ENCODE measurements around the gene FDX2.
A peak's percentile ranks its signal among the peaks of the same experiment; 100 is the strongest.

The FDX2 gene

DNA sequence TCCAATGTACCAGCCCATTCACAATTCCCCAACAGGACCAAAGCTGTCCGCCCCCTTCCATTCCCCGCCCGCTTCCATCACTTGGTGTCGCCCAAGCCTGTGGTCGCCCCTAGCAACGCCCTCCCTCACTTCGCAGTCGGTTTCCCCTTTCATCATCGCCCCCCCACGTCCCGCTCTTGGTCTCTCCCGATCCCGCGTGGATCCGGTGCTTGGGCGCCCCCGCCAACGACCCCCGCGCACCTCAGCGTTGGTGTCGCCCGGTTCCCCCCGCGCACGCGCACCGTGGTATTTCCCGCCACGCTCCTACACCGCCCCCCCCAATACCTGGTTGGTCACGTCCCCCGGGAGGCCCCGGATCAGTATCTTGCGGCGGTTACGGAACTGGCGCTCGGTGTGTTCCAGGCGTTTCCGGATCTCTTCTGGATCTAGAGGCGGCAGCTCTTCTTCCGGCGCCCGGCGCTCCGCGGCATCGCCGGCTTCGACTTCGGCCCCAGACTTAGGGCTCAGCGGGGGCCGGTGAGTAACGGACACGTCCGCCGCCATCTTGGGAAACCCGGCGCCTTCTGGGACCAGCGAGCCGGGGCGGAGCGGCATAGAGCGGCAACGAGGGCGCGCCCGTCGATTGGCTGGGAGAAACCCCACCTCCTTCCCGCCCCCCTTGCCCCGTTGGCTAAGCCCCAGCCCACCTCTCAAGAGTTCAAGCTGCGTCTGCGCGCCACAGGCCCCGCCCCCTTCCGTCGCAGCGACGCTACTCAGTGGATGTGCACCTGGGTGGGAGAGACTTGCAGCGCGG, 17.3 kb upstream of the FDX2 start, which contains the start of gene RAVER1:
Gene RAVER1, minus strand, starts transcription at position 565 of the 793 bp plus-strand sequence. Its CDS starts 22 bp downstream, at position 543.
- DNase-seq: peak; percentile 88 to 94

DNA sequence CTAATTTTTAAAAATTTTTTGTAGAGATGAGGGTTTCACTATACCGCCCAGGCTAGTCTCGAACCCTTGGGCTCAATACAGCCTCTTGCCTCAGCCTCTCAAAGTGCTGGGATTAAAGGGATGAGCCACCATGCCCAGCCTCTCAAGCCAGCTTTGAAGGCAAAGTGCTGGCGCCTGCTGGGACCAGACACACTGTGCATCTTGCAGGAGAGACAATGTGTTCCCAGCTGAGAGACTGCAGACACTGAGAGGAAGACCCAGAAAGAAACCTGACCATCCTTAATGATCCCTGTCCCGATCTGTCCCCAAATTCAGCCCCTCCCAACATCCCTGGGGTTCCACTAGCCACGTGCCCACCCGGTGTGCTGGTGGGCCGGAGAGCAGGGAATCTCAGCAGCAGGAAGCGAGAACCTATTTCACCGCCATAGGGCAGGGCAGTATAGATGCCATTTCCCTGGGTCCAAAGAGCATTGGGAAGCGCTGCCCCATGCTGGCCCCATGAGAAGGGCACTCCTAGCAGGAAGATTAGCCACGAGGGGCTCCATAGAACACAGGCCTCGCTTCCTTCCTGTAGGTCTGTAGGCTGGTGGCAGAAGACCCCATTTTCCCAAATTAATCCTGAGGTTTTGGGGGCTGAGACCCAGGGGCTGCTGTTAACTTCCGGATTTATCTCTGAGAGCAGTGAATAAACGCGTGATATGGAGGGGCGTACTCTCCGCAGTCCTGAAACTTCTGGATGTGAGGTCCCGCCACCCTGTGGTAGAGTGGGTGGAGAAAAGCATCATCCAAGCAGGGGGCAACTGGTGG, 16.5 kb upstream of the FDX2 start:
- peak in 1 of 2 experiments; percentile 73 for DNase-seq

DNA sequence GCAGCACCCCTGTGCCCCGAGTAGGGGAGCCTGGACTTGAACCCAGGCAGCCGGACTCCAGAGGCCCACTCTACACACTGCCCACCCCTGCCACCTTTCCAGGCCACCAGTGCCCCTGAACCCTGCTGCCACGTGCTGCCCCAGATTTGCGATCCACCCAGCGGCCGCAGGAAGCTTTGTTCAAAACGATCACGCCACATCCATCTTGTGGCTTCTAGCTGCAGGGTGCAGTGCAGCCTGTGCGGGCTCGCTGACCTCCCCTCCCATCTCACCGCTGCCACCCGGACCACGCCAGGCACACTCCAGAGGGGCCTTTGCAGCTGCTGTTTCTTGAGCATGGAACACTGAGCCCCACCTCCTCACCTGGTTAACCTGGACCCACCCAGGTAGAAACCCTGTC, 13.7 kb upstream of the FDX2 start:
- no peak for DNase-seq

DNA sequence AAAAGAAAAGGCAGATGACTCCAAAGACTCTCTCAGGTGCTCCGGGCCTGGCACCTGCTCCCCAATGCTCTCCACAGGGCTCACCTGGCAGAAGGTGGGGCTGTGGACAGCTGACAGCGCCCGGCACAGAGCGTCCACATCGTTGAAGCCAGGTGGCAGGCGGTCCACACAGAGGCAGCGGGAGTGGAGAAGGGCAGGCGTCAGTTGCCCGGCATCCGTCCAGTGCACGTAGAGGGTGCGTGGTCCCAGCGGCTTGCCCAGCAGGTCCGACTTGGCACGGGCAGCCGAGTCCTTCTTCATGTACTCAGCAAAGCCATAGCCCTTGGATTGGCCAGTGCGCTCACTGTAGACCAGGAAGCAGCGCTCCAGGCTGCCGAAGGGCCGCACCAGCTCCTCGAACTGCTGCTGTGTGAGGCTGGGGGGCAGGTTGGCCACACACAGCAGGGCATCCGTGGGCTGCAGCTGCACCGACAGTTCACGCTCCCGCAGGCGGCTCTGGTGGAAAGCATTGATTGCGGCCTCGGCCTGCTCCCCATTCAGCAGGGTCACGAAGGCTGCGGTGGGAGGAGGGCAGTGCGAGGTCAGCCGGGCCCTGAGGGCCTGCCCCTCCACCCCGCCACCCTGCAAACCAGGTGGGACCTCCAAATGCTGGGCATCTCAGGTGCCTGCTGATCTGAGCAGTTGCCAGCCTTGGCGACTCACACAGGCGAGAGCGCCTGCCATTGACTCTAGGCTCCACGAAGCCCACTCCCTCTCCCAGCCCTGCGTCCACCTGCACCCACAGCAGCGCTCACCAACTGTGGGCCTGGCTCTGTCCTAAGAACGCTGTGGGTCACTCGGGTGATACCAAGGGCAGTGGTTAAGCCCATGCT, 13.0 kb upstream of the FDX2 start:
- DNase-seq: no peak

DNA sequence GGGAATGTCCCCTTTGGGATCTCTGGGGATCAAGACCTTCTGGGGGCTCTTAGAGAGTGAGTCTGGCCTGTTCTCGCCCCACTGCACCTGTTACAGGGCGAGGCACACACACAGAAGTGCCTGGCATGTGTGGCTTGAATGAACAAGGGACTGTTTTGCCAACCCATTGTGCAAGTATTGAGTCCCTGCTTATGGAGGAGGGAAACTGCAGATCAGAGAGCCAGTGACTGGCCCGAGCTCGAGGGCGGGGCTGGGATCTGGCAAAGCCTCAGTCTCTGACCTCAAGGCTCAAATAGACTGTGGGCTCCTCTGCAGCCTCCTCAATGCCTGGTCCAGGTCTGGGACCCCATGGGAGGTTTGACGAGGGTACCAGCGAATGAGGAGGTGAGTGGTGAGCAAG, 12.0 kb upstream of the FDX2 start:
- no peak for DNase-seq

DNA sequence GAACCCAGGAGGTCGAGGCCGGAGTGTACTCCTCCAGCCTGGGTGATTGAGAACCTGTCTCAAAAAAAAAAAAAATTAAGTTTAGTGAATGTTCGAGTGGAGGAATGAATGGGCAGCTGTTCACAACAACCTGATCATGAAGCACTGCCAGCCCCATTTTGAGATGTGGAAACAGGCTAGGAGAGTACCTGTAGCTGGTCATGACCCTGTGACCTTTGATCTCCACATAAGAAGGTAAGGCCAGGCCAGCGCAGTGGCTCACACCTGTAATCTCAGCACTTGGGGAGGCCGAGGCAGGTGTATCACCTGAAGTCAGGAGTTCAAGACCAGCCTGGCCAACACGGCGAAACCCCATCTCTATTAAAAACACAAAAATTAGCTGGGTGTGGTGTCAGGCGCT, 9.9 kb upstream of the FDX2 start:
- DNase-seq: no peak

- DNase-seq: no peak
Observed at GRCh38 chr19:10321874-10322835, 6.3 kb upstream of the FDX2 start.

DNA sequence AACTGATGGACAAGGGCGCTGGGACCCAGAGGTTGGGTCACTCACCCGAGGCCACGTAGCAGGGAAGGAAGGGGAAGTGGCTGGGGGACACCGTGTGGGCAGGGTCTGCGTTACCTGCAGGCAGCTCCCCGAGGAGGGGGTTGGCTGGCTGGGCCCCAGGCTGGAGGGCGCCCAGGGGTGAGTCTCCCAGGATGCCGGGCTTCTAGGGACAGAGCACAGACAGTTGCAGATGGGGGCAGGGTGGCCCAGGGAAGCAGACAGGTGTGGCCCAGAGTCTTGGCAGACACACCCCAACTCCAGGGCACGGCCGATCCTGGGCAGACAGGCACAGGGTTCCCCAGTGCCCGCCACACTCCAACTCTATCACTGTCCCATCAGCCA, 5.6 kb upstream of the FDX2 start:
- no peak for DNase-seq

DNA sequence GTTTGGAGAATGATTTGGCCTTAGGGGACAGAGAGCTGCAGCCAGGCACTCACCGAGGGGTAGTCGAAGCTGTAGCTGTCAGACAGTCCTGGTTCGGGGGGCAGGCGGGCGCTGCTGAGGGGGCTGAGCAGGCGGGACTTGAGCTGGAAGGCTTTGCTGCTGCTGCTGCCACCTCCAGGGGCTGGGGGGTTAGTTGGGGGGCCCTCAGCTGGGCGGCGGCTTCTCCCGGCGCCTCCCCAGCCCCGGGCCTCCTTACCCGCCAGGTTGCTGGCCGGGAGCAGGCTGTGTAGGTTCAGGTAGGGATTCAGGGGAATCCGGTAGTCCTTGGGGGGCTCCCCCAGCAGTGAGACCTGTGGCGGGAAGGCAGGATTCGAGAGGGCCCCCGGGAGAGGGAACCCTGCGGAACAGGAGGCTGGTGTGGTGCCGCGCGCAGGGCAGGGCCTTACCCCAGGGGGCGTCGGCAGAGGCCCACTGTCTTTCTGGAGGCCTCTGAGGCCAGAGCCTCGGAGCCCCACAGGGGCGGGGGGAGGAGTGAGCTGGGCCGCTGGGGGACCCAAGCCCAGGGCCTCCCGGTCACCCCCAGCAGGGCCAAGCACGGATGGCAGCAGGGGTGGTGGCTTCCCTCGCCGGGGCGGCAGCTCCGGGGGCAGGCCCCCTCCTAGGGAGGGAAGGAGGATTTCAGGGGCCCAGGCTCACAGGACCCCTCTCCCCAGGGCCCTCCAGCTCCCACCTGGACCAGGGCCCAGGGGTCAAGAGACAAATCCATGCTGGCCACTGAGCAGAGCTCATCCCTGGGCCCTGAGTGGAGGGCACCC, 5.0 kb upstream of the FDX2 start:
- DNase-seq: no peak

DNA sequence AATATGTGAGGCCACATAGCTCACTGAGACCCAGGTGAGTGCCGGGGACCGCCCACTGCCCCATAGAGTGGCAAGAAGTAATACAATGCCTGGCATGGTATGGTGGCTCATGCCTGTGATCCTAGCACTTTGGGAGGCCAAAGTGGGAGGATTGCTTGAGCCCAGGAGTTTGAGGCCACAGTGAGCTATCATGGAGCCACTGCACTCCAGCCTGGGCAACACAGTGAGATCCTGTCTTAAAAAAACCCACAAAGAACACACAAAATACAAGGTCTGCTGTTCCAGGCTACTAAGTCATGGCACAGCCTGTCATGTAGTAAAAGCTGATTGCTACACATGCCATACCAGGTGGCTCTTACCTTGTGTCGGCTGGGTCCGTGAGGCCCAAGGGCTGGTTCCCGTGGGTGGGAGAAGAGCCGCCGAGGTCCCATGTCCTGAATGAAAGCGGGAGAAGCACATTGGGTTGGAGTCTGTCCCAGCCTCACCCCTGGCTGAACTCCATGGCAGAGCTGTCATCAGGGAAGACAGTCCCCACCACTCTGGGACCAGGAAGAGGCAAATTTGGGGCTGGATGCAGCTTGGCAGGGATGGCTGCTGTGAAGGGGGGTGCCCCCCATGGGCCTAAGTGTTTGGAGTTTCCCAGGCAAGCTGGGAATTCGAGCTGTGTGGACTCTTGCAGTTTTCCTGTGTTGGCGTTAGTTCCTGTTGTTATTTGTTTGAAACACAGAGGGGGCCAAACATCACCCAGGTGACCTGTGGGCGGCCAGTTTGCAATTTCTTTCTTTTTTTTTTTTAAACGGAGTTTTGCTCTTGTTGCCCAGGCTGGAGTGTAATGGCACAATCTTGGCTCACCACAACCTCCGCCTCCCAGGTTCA, 3.2 kb upstream of the FDX2 start:
- no peak for DNase-seq

DNA sequence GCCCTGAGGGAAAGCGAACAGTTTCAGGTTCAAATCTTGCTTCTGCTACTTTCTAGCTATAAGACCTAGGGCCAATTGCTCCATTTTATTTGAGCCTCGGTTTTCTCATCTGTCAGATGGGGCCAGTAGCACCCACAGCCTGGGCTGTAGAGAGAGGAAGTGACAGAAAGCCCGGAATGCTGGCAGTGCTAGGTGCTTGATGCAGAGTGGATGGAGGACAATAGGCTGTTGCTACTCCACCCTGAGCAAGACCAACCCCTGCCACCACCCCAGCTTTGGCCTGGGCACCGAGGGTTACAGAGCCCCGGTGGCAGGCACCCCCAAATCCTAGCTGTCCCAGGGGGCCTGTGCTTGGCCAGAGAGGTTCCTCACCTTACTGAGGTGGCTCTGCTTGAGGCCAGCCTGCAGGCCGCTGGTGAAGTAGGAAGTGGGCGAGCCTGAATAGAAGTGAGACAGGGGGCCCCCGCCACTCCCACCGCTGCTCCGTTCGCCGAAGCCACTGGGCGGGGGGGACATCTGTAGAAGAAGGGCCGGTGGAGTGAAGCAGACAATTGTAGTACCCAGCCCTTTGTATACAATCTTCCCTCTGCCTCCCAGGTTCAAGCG, 2.1 kb upstream of the FDX2 start:
- no peak for DNase-seq

- DNase-seq: no peak
Observed at GRCh38 chr19:10317045-10317856, 1.4 kb upstream of the FDX2 start.

GRCh38 chr19:10316229-10317044, 622 bp upstream of the FDX2 start:
- no peak for DNase-seq

DNA sequence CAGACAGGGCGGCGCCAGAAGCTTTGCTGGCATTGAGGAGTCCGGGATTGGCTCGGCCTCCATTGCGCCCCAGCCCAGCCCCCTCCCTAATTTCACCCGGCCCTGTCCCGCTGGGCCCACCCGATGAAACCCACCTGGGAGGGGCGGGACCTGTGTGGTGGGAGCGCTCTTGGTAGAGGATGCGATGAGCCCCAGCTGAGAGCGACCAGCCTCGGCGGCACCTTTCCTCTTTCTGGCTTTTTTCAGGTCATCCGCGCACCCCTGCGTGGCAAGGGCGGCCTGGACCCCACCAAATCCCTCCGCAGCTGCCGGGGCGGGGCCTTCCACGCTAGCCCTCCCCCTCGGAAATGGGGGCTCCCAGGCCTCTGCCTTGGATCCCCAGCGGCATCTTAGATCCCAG, 6.4 kb downstream of the FDX2 start, which contains the start of gene ZGLP1:
Gene ZGLP1, minus strand, starts transcription at position 393 of the 400 bp plus-strand sequence.
- no peak for DNase-seq

GRCh38 chr19:10306327-10306726, 9.5 kb downstream of the FDX2 start:
- no peak for DNase-seq

DNA sequence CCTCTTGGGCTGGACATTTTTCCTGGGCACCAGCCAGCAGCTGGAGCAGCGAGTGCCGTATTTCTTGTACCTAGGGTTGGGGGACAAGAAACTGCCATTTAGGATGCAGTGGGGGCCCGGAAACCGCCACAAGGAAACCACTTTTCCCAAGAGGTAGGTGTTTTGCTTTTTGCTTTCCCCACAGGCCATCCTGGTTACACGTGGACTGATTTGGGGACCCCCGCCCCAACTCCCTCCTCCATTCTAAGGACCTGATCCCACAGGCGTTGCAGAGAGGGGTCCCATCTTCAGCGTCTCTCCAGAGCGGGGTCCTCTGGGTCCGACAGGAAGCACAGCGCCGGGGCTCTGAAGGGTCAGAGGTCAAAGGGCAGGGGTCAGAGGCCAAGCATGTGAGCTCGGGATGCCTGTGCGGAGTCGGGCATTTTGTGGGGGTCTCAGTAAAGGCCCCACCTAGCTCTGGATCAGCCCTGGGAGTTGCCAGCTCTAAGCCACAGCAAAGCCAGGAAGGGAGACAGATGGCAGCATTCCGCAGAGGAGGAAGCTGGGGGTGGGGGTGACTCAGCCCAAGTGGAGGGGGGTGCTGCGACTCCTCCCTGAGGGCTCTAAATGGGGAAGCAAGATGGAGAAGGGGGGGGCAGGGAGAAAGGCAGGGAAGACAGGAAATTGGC, 10.5 kb downstream of the FDX2 start:
- DNase-seq: peak; percentile 80 to 83

Data from Kasumi-1 (cell line).